ENCODE data around the gene PEX11G.

PEX11G gene

DNA sequence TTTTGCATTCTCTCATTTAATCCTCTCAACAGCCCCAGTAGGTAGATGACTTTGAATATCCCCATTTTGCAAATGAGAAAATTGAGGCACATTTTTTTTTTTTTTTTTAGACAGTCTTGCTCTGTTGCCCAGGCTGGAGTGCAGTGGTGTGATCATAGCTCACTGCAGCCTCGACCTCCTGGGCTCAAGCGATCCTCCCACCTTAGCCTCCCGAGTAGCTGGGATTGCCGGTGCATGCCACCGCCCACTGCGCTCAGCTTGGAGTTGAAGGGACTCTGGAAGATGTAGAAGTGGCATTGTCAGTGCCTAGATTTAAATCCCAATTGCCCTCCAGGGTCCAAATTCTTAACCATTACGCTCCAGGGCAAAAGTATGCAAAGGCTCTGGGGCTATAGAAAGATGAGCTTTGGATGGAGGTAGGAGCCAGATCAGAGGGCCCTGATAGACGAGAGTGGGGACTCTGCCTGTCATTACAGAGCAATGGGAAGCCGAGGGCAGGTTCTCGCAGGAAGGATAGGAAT is 32.8 kb upstream of the PEX11G start:
- DNase-seq: no peak

DNA sequence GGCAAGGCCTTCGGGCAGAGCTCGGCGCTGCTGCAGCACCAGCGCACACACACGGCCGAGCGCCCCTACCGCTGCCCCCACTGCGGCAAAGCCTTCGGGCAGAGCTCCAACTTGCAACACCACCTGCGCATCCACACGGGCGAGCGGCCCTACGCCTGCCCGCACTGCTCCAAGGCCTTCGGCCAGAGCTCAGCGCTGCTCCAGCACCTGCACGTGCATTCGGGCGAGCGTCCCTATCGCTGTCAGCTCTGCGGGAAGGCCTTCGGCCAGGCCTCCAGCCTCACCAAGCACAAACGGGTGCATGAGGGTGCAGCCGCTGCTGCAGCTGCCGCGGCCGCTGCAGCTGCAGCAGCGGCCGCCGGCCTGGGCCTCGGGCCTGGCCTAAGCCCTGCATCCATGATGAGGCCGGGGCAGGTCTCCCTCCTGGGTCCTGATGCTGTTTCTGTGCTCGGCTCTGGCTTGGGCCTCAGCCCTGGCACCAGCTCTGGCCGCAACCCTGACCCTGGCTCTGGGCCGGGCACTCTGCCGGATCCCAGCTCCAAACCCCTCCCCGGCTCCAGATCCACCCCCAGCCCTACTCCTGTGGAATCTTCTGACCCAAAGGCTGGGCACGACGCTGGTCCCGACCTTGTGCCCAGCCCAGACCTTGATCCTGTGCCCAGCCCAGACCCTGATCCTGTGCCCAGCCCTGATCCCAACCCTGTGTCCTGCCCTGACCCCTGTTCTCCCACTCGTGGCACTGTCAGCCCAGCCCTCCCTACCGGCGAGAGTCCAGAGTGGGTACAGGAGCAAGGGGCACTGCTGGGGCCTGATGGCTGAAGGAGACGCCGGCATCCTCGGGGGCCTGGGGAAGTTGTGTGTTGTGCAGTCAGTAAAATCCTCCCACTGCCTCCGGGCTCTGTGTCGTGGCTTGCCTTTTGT is 31.6 kb upstream of the PEX11G start:
- no peak for DNase-seq

DNA sequence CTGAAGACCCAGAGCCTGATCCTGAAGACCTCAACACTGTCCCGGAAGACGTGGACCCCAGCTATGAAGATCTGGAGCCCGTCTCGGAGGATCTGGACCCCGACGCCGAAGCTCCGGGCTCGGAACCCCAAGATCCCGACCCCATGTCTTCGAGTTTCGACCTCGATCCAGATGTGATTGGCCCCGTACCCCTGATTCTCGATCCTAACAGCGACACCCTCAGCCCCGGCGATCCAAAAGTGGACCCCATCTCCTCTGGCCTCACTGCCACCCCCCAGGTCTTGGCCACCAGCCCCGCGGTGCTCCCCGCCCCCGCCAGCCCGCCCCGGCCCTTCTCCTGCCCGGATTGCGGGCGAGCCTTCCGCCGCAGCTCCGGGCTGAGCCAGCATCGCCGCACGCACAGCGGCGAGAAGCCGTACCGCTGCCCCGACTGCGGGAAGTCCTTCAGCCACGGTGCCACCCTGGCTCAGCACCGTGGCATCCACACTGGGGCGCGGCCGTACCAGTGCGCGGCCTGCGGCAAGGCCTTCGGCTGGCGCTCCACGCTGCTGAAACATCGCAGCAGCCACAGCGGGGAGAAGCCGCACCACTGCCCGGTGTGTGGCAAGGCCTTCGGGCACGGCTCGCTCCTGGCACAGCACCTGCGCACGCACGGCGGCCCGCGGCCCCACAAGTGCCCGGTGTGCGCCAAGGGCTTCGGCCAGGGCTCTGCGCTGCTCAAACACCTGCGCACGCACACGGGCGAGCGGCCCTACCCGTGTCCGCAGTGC is 30.7 kb upstream of the PEX11G start:
- no peak for DNase-seq

DNA sequence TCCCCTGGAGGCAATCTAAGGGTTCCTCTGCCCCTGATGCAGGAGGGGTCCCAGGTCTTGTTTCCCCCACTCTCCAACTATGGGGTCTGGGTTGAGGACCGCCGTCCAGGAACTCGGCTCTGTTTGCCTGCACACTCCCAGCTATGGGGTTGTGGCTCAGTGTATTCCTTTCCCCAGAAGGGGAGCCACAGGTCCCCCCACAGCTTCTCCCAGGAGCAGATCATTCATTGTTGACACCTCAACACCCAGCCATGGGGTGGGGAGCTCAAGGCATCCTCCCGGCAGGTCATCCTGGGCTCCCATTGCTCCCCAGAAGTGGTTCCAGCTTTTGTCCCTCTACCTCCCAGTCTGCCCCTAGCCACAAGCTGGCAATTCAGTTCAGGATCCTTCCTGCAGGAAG is 28.0 kb upstream of the PEX11G start:
- no peak for DNase-seq

DNA sequence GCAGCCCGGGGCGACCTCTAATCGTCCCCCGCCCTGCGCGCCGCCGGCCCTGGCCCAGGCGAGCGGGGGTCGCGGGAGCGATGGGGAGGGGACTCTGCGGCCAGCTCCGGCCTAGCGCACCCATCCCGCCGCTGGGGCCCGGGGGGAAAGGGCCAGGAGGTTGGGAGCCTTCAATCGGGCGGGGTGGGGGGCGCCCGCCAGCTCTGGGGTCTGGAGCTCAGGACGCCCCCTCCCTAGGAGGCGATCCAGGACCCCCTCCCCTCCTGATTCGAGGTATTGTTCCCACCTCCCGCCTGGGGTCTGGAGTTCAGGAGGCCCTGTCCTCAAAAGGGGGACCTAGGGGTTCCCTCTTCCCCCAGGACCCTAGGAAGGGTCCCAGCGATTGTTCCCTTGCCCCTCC is 27.5 kb upstream of the PEX11G start:
- DNase-seq: no peak

DNA sequence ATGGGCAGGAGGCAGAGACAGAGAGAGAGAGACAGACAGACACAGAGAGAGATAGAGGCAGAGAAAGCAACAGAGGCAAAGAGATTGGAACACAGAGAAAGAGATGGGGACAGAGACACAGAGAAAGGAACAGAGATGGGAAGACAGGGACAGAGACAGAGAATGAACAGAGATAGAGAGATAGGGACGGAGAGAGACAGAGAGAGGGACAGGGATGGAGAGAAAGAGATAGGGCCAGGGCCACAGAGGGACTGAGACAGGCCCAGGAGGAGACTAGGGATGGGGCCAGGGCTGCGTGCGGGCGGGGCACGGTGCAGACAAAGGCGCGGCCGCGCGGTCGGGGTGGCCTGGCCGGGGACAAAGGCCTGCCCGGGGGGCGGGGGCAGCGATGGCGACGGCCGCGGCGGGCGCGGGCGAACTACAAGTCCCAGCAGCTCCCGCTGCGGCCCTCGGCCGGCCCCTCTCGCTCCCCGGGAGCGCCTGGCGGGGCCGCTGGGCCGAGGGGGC is 26.9 kb upstream of the PEX11G start, which contains the start of gene ZNF358:
TSS of gene ZNF358 (plus strand) at position 459 of the 507 bp plus-strand sequence. CDS start 3,140 bp downstream, outside the sequence.
- DNase-seq: peak; percentile 68

DNA sequence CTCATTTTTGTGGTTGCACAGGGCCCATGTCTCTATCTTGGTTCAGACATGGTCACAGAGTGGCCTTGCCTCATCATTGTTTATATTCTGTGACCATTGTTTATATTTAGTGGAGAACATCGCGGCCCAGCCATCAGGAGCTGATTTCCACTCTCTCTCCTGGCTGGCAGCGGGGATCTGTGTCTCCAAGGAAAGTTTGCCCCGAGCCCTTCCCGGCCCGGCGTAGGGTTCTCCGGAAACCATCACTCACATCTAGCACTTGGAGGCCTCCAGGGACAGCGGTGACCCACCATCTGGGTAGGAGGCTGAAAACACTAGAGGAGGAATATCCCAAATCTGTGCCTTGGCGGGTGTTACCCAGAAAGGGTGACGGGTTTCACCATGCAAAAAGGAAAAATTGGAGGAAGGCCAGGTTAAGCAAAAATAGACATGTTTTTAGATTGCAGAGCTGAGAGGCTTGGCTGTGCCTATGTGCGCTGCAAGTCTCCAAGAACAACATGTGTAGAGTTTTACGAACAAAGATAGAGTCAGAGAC is 26.3 kb upstream of the PEX11G start:
- no peak for DNase-seq

DNA sequence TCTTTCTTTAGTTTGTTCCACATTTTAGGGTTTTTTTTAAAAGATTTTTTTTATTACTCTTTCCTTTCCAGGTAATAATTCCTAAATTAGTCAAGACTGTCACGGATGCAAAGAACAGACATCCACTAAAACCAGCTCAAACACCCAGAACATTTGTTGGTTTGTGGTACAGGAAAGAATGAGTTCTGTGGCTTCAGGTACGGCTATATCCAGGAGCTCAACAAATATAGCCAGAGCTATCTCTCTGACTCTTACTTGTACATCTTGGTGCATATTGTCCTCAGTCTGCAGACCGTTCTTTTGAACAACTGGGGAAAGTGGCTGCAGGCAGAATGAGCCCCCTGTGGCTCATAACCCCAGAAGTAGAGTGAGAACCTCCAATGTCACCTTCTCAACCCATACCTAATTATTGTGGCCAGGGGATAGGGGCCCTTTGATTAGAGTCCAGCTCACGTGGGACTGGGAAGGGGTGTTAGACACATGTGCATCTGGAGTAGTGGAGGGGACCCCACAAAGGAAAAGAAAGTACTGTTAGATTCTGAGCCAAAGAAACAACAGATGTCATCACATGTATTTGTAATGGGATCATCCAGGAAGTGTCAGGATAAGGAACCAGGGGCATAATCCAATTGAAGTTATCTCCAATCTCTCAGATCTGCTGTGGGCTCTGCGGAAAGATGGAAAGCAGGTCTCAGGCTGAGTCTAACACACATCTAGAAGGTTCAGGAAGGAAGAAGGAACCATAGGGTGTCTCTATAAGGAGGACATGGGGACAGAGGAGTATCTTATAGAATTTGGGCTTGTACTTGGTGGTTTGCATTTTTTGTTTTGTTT is 25.2 kb upstream of the PEX11G start:
- no peak for DNase-seq

DNA sequence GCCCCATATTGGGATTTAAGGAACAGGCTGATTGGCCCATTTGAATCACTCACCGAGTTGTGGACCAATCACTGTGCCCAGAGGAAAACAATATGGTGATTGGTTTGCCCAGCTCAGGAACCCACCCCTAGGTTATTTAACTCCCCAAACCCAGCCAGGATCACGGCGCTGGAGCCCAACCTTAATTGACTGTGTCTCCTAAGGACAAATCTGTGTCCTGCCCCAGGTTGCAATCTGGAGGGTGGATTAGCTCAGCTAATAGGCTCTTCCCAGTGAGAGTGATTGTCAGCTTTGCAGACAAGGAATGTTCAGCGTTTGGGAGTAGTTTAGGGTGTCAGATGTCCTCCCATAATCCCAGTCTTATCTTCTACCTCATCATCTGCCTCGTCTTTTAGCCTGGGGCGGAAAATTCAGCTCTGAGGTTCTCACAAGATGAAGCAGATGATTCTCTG is 23.6 kb upstream of the PEX11G start:
- no peak for DNase-seq

DNA sequence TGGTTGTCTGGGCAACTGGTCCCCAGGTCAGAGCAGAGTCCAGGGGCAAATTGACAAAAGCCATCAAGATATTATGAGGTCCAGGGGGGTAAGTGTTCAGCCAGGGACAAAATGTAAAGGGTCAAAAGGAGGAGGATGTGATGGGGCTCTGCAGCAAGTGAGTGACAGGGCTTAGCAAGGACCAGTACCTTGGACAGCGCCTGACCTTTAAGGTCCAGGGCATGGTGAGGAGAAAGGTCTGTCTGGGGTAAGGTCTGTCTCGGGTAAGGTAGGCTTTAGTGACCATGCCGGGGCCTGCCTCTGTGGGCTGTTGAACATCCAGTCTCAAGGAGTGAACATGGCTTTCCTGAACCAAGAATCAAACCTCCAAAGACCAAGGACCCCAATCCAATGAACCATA is 20.8 kb upstream of the PEX11G start:
- no peak for DNase-seq

DNA sequence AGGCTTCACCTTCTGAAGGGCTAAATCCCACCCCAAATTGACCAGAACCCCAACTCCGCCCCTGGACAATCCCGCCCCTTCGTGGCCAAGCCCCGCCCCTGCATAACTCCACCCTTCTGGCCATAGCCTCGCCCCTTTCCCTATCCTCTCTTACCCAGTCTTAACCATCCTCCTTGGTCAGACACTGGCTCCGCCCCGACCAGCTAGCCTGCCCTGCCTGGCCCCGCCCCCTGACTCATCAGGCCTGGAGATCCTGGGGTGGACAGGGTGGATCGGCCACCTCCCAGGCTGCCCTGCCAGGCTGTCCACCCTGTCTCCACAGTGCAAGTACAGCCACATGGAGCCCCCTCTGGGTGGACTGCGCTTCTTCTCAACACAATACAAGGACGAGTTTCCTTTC is 19.0 kb upstream of the PEX11G start:
- peak; percentile 52 for DNase-seq

DNA sequence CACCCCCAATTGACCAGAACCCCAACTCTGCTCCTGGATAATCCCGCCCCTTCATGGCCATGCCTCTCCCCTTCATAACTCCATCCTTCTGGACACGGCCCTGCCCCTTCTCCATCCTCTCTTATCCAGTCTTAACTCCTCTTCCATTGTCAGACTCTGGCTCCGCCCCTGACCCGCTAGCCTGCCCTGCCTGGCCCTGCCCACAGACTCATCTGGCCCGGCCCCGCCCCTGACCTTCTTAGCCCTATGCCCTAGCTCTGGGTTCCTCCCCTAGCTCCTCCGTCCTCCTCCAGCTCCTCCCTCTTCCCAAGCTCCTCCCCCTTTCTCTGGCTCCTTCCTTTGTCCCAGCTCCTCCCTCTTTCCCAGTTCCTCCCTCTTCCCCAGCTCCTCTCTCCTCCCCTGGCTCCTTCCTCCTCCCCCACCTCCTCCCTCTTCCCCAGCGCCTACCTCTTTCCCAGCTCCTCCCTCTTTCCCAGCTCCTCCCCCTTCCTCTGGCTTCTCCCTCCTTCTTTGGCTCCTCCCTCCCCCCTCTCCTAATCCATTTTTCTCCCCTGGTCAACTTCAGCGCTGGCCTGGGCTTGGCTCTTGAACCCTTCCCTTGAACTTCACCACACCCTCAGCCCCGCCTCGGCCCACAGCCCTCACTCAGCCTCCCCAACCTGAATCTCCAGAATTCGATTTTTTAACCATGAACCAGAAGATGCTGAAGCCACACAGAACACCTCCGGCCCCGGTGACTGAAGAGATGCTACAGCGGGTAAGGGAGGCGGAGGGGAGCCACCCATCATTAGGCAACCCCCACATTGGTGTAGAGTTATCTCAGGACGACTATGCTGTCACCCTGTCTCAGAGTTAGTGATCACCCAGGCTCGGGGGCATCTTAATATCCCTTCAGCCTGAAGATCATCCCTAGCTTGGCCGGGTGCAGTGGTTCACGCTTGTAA is 17.8 kb upstream of the PEX11G start:
- DNase-seq: peak; percentile 61

DNA sequence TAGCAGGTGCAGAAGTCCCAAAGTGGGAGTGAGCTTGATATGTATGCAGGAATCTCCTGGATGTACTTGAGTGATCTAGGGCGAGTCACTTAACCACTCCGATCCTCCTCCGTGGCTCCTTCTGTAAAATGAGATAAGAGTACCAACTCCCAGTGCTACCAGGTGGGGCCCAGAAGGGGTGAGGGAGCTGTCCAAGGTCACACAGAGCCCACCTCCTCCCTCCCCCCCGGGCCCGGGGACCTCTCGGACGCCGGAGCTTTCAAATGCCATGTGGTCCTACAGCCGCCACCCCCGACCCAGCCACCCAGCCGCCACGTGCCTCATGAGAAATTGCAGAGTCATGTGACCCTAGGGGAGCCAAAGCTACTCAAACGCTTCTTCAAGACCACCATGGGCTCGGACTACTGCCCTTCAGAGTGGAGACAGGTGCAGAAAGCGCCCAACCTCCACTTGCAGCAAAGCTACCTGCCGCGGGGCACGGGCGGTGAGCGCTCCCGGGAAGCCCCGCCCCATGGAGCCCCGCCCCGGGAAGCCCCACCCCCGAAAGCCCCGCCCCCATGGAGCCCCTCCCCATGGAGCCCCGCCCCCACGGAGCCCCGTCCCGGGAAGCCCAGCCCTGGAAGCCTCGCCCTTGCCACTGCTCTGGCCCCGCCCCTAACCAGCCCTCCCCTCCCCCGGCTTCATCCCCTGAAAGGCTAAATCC is 17.0 kb upstream of the PEX11G start:
- DNase-seq: no peak

DNA sequence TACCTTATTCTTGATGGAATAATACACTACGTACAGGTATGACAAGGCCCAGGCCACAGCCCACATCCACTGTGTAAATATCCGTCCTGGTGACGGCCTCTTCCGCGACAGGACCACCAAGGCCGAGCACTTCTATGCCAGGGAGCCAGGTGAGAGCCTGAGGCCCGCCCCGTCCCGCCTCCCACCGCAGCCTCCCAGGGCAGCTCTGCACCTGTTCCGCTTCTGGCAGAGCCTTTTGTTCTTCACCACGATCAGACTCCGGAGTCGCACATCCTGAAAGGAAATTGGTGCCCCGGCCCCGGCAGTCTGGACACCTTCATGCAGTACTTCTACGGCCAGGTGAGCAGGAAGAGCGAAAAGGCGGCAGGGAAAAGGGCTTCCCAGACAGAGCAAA is 16.4 kb upstream of the PEX11G start:
- no peak for DNase-seq

DNA sequence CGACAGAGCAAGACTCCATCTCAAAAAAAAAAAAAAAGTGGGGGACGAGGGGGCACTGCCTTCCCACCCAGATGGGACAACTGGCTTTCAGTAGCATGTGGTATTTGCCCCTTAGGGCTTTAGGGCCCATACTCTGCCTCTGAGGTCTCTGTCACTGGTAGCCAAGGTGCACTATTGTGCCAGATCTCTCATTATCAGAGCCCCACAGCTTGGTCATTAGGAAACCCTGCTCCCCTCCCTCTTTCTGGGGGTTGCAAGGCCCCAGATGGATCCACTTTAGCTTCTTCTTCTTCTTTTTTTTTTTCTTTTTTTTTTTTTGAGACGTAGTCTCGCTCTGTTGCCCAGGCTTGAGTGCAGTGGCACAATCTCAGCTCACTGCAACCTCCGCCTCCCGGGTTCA is 15.8 kb upstream of the PEX11G start:
- no peak for DNase-seq

DNA sequence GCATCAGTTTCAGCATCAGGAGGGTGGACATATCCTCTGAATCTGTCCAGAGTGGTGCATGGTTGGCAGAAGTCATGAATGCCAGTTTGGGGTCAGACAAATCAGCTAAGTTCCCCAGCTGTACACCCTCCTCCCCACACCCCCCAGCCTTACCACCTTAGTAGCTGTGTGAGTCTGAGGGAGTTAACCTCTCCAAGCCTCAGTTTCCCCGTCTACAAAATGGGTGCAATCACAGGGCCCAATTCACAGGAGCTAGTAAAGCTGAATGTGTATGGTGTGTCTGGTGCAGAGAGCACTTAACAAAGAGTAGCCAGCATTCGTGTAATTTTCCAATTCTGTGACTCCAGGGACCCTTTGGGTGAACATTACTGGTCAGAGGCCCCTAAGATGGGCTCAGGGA is 13.7 kb upstream of the PEX11G start:
- no peak for DNase-seq

DNA sequence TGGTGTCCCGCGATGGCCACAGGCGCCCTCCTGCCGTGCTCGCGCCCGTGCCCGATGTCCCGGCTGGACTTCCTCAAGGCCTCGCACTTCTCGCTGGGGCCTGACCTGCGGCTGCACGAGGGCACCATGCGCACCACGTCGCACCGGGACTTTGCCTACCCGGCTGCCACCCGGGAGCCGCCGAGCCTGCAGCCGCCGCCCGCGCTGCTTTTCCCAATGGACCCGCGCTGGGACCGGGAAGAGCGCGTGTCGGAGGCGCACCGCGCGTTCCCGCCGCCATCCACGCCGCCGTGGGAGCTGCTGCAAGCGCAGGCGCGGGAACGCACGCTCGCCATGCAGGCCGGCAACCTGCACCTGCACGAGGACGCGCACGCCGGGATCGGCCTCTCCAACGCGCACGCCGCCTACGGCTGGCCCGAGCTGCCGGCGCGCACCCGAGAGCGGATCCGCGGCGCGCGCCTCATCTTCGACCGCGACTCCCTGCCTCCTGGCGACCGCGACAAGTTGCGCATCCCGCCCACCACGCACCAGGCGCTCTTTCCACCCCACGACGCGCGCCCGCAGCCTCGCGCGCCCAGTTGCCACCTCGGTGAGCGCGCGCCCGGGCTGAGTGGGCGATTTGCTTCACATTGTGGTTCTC is 12.1 kb upstream of the PEX11G start:
- DNase-seq: peak; percentile 22

DNA sequence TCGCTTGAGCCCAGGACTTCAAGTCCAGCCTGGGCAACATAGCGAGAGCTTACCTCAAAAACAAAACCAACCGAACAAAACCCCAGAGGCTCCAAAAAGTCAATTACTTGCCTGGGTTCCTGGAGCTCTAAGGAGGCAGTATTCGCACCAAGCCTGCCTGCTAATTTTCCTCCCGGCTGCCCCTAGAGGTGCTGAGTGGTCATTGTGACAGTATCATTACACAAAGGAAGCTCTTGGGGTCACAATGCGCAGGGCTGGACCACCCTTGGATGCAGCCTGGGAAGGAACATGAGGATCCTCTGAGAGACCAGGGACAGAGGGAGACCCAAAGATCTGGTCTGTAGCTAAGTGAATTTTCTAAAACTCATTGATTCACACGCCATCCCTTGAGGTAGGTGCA is 8.5 kb upstream of the PEX11G start:
- no peak for DNase-seq

DNA sequence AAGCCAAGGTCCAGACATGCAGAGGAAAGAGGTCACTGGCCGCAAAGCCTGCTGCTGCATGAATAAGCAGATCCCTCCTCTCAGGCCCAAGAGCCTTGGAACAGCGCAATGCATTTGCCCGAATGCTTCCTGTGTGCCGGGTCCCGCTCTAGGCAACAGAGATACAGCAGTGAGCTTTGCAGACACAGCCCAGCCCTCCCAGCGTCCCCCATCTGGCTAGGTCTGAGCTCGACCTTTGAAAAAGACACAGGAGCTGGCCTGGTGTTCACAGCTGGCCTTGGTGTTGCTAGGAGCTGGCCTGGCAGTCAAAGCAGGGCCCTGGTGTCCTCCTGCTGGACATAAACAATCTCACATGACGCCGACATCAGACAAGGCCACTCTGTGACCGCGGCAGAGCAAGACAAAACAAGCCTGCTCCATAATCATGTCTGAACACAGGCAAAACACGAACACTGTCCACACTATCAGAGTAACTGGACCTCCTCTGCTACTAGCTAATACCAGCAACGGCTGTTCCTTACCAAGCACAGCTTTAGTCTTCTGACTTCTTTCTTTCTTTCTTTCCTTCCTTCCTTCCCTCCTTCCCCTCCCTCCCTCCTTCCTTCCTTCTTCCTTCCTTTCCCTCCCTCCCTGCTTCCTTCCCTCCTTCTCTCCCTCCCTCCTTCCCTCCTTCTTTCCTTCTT is 5.7 kb upstream of the PEX11G start:
- DNase-seq: no peak

All from fibroblast of skin of right quadriceps (primary cell).